ENCODE data around the gene PHF21B. TPM values are rescaled to one million over a fixed set of nuclear protein-coding genes. Genes with fewer than 3 reads are reported as not detected.
"Not testable (repeated sequence)": the region's sequence is repeated elsewhere in the genome, so short reads cannot be mapped to it uniquely, and the experiment has no call there.

Gene PHF21B
- total RNA-seq, 1 donor from 2014 or later, result 113 TPM

DNA sequence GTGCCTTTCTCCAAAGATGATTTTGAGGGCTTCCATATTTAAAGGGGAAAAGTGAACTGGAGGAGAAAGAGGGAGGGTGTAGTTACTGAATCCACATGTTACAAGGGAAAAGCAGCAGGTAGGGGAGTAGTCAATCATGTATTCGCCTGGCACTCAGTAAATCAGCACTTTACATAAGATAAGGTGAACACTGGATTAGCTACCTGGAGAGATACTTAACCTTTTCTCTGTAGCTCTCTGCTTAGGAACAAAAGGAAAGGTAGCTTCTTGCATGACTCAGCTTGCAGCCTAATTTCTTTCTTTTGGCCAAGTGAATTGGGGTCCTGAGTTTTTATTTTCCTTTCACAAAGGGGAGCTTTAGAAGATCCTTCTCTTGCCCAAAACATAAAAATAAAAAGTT, 43.3 kb upstream of the PHF21B start:
- H3K4me1 Mint-ChIP-seq (ENCODE audit: low read depth, unreplicated experiment), result no peaks in the 10 kb centered on the region
- no peak for DNase-seq
- no peaks in the 10 kb centered on the region for H3K27me3 Mint-ChIP-seq (ENCODE audit: unreplicated experiment)
- TF ChIP-seq, protein P1, sequence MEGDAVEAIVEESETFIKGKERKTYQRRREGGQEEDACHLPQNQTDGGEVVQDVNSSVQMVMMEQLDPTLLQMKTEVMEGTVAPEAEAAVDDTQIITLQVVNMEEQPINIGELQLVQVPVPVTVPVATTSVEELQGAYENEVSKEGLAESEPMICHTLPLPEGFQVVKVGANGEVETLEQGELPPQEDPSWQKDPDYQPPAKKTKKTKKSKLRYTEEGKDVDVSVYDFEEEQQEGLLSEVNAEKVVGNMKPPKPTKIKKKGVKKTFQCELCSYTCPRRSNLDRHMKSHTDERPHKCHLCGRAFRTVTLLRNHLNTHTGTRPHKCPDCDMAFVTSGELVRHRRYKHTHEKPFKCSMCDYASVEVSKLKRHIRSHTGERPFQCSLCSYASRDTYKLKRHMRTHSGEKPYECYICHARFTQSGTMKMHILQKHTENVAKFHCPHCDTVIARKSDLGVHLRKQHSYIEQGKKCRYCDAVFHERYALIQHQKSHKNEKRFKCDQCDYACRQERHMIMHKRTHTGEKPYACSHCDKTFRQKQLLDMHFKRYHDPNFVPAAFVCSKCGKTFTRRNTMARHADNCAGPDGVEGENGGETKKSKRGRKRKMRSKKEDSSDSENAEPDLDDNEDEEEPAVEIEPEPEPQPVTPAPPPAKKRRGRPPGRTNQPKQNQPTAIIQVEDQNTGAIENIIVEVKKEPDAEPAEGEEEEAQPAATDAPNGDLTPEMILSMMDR (IDR thresholded peaks at IDR 0.05; ENCODE audit: partially characterized antibody, unreplicated experiment), result no peak
- no peaks in the 10 kb centered on the region for H3K36me3 Mint-ChIP-seq (ENCODE audit: unreplicated experiment)
- no peak overlapping the region for H3K27ac Mint-ChIP-seq (ENCODE audit: unreplicated experiment)
- no peak overlapping the region for H3K4me3 Mint-ChIP-seq (ENCODE audit: unreplicated experiment)
- no peaks in the 10 kb centered on the region for H3K9me3 Mint-ChIP-seq (ENCODE audit: unreplicated experiment)

GRCh38 chr22:45052665-45053064, 42.9 kb upstream of the PHF21B start:
- DNase-seq, result not testable (repeated sequence)

DNA sequence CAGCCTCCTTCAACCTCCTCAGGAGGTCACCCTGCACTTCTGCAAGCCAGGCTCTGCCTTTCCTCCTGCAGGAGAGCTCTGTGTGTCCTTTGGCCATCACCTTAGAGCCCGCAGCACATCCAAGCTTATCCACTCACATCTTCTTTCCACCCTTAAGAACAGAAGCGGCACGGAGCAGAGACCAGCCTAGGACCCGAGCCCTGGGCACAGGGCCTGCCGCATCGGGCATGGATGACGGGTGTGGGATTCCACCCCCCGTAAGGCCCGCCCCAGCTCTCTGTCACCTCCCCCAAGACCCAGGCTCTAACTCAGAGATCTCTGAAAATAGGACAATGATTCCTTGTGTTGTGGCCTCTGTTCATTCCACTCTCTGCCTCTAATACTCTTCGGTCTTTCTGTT, 42.1 kb upstream of the PHF21B start:
- no peak overlapping the region for H3K4me3 Mint-ChIP-seq (ENCODE audit: unreplicated experiment)
- DNase-seq, result no peak
- H3K36me3 Mint-ChIP-seq (ENCODE audit: unreplicated experiment), result no peaks in the 10 kb centered on the region
- no peaks in the 10 kb centered on the region for H3K27me3 Mint-ChIP-seq (ENCODE audit: unreplicated experiment)
- H3K27ac Mint-ChIP-seq (ENCODE audit: unreplicated experiment), result no peak overlapping the region
- no peaks in the 10 kb centered on the region for H3K4me1 Mint-ChIP-seq (ENCODE audit: low read depth, unreplicated experiment)
- no peaks in the 10 kb centered on the region for H3K9me3 Mint-ChIP-seq (ENCODE audit: unreplicated experiment)
- TF ChIP-seq, protein P1 (IDR thresholded peaks at IDR 0.05; ENCODE audit: partially characterized antibody, unreplicated experiment), result no peak

More at GRCh38 chr22:45052665-45053064, 42.9 kb upstream of the PHF21B start:
- not testable (repeated sequence) for H3K4me3 Mint-ChIP-seq (ENCODE audit: unreplicated experiment); H3K27ac Mint-ChIP-seq (ENCODE audit: unreplicated experiment); H3K36me3 Mint-ChIP-seq (ENCODE audit: unreplicated experiment); H3K4me1 Mint-ChIP-seq (ENCODE audit: low read depth, unreplicated experiment); H3K27me3 Mint-ChIP-seq (ENCODE audit: unreplicated experiment); H3K9me3 Mint-ChIP-seq (ENCODE audit: unreplicated experiment)

DNA sequence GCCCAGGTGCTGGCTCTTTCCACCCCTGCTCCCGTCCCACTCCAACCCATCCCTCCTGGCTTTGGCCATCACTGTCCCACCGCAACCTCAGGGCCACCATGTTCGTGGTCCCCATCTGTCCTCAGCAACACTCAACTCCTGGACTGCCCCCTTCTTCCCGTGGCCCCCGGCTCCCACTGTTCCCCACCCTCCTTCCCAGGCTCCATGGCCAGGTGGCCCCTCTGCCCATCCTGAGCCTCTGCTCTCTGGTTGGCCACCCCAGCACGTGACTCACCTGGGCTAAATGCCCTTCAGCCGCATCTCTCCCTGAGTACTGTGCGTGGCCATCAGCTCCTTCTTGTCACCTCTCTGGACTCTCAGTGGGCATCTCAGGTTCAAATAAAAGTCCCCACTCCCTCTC, 41.6 kb upstream of the PHF21B start:
- Mint-ChIP-seq H3K27me3 (ENCODE audit: unreplicated experiment) (no peaks in the 10 kb centered on the region), H3K4me3 (ENCODE audit: unreplicated experiment) (no peak overlapping the region), H3K27ac (ENCODE audit: unreplicated experiment) (no peak overlapping the region), H3K9me3 (ENCODE audit: unreplicated experiment) (no peaks in the 10 kb centered on the region), H3K4me1 (ENCODE audit: low read depth, unreplicated experiment) (no peaks in the 10 kb centered on the region), H3K36me3 (ENCODE audit: unreplicated experiment) (no peaks in the 10 kb centered on the region)
- TF ChIP-seq, protein P1 (IDR thresholded peaks at IDR 0.05; ENCODE audit: partially characterized antibody, unreplicated experiment), result no peak
- no peak for DNase-seq

- Mint-ChIP-seq H3K9me3 (ENCODE audit: unreplicated experiment) (peaks cover 3% of the 10 kb centered on the region), H3K4me1 (ENCODE audit: low read depth, unreplicated experiment) (no peaks in the 10 kb centered on the region), H3K36me3 (ENCODE audit: unreplicated experiment) (no peaks in the 10 kb centered on the region), H3K27me3 (ENCODE audit: unreplicated experiment) (peaks cover 4% of the 10 kb centered on the region), H3K4me3 (ENCODE audit: unreplicated experiment) (no peak overlapping the region), H3K27ac (ENCODE audit: unreplicated experiment) (no peak overlapping the region)
- TF ChIP-seq, protein P1 (IDR thresholded peaks at IDR 0.05; ENCODE audit: partially characterized antibody, unreplicated experiment), result no peak
- no peak for DNase-seq
Observed at GRCh38 chr22:45047260-45047659, 37.5 kb upstream of the PHF21B start.

DNA sequence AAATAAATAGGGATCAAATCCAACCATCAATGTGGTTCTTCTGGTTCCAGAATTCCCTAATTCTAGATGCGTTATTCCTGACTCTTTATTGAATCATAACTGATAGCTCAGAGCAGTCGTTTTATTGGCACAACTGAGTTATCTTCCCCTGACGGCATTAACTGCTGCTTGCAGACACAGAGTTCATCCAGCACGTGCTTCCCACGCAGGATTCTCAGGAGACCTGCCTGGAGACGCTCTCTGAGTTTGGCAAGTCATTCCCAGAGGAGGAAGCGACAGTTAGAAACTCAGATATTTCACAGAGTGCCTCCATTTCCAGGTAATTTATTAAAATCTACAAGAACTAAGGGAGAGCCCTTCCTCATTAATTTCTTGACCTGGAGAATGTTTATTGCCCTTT, 35.4 kb upstream of the PHF21B start:
- Mint-ChIP-seq H3K27ac (ENCODE audit: unreplicated experiment) (no peak overlapping the region), H3K4me3 (ENCODE audit: unreplicated experiment) (no peak overlapping the region), H3K4me1 (ENCODE audit: low read depth, unreplicated experiment) (no peaks in the 10 kb centered on the region), H3K9me3 (ENCODE audit: unreplicated experiment) (peaks cover 3% of the 10 kb centered on the region), H3K27me3 (ENCODE audit: unreplicated experiment) (peaks cover 6% of the 10 kb centered on the region), H3K36me3 (ENCODE audit: unreplicated experiment) (no peaks in the 10 kb centered on the region)
- DNase-seq, result no peak
- TF ChIP-seq, protein P1 (IDR thresholded peaks at IDR 0.05; ENCODE audit: partially characterized antibody, unreplicated experiment), result no peak

Measured in glutamatergic neuron (in vitro differentiated cells).